Measurements from ENCODE around the gene ABCB9.

- no peak for TF ChIP-seq CTCF (IDR thresholded peaks at IDR 0.05)
- TF ChIP-seq POLR2AphosphoS5 (IDR thresholded peaks at IDR 0.05; ENCODE audit: insufficient read depth in 1 of 2, low read depth in 1 of 2), result no peak
- no peak for TF ChIP-seq POLR2A (IDR thresholded peaks at IDR 0.05)
These were observed 14.9 kb downstream of the ABCB9 start for GRCh38 chr12:122951406-122951805.
